K562 (cell line): ENCODE results near the gene HOXB3. TPM values are rescaled to one million over a fixed set of nuclear protein-coding genes. Genes with fewer than 3 reads are reported as not detected.

Experiments
- AFF4 ChIP-seq: sonication (generic); formaldehyde crosslinking; IDR thresholded peaks from 2 replicates; pipeline ENCODE4 v1.8.0; 2023; ENCODE audit warnings: mild to moderate bottlenecking, missing genetic modification reagents
- CAMTA2 ChIP-seq: fragments of 250-450 bp; sonication (Bioruptor Pico); conservative IDR thresholded peaks from 2 replicates; pipeline ENCODE4 v1.5.1; 2022
- DMBX1 ChIP-seq: fragments of 250-450 bp; sonication (Bioruptor Pico); IDR thresholded peaks from 2 replicates; pipeline ENCODE4 v1.8.0; 2022; ENCODE audit warnings: inconsistent platforms, mild to moderate bottlenecking, moderate library complexity, borderline replicate concordance
- EGR1 ChIP-seq: fragments of 450-650 bp; conservative IDR thresholded peaks from 2 replicates; pipeline ENCODE4 v1.6.1; 2017; ENCODE audit warnings: mild to moderate bottlenecking
- HBP1 ChIP-seq: fragments of 450-650 bp; formaldehyde crosslinking; IDR thresholded peaks from 2 replicates; pipeline ENCODE4 v1.4.0; 2022; ENCODE audit warnings: missing genetic modification characterization
- HDAC8 ChIP-seq: fragments of 450-650 bp; IDR thresholded peaks from 2 replicates; pipeline ENCODE4 v1.6.1; 2016; ENCODE audit warnings: mild to moderate bottlenecking, missing genetic modification characterization, moderate library complexity, missing compliant biosample characterization
- HES1 ChIP-seq: fragments of 450-650 bp; IDR thresholded peaks from 2 replicates; pipeline ENCODE4 v1.6.1; 2016; ENCODE audit warnings: low read depth, mild to moderate bottlenecking, moderate library complexity
- HEY1 ChIP-seq: fragments of 250-450 bp; sonication (Bioruptor Pico); IDR thresholded peaks from 2 replicates; pipeline ENCODE4 v1.5.0; 2020; ENCODE audit warnings: mild to moderate bottlenecking, moderate library complexity, borderline replicate concordance
- HMG20B ChIP-seq: fragments of 250-450 bp; sonication (Bioruptor Pico); IDR thresholded peaks from 2 replicates; pipeline ENCODE4 v1.5.0; 2021; ENCODE audit warnings: mild to moderate bottlenecking
- PHTF2 ChIP-seq: fragments of 250-450 bp; sonication (Bioruptor Pico); IDR thresholded peaks from 2 replicates; pipeline ENCODE4 v1.5.0; 2021; ENCODE audit warnings: mild to moderate bottlenecking
- SMC3 ChIP-seq: conservative IDR thresholded peaks from 2 replicates; pipeline ENCODE4 v1.6.1; 2011; ENCODE audit warnings: low read depth, low read length, improper control_type of control experiment; ENCODE audit not compliant: insufficient read depth
- ZBTB1 ChIP-seq: sonication (generic); formaldehyde crosslinking; IDR thresholded peaks from 2 replicates; pipeline ENCODE4 v1.8.1; 2023; ENCODE audit warnings: missing genetic modification reagents, low read depth, mild to moderate bottlenecking, borderline replicate concordance
- ZC3H4 ChIP-seq: sonication (generic); formaldehyde crosslinking; IDR thresholded peaks from 2 replicates; pipeline ENCODE4 v1.9.0; 2021; ENCODE audit warnings: missing genetic modification reagents, borderline replicate concordance
- ZNF124 ChIP-seq: sonication (generic); formaldehyde crosslinking; IDR thresholded peaks from 2 replicates; pipeline ENCODE4 v1.8.1; 2022; ENCODE audit warnings: missing genetic modification reagents
- ZNF133 ChIP-seq: fragments of 250-450 bp; sonication (Bioruptor Pico); IDR thresholded peaks from 2 replicates; pipeline ENCODE4 v1.4.0; 2020; ENCODE audit warnings: mild to moderate bottlenecking
- ZNF140 ChIP-seq: fragments of 250-450 bp; sonication (Bioruptor Pico); IDR thresholded peaks from 2 replicates; pipeline ENCODE4 v1.8.0; 2021; ENCODE audit warnings: moderate library complexity, mild to moderate bottlenecking, inconsistent platforms
- ZNF408 ChIP-seq: fragments of 250-450 bp; sonication (Bioruptor Pico); IDR thresholded peaks from 2 replicates; pipeline ENCODE4 v1.4.0; 2020; ENCODE audit warnings: low read depth, mild to moderate bottlenecking, moderate library complexity
- ZNF518B ChIP-seq: fragments of 250-450 bp; sonication (Bioruptor Pico); IDR thresholded peaks from 2 replicates; pipeline ENCODE4 v1.5.0; 2021; ENCODE audit warnings: mild to moderate bottlenecking, moderate library complexity
- polyA plus RNA-seq, 8 experiments: library from polyadenylated mRNA; depleted of rRNA in 4 of 8; stranded (reverse) in 5 of 8; unstranded in 3 of 8; fragments of >200 nt; fragmentation: Nextera tagmentation in 2 of 8; fragmentation: Illumina TruSeq in 1 of 8; extraction: Ambion mirVana in 2 of 8; extraction: Trizol in 1 of 8; gene quantifications; 2 replicates each; pipeline versions ENCODE4 v1.2.1 to v1.2.3, GENCODE V29; 2011 to 2014; ENCODE audit warnings: inconsistent platforms in 1 of 8, missing spikeins in 1 of 8
- total RNA-seq, 7 experiments: library from RNA; depleted of rRNA in 6 of 7; stranded (reverse); fragments of >200 nt in 6 of 7; fragmentation: Illumina TruSeq in 2 of 7; extraction: Trizol in 2 of 7; gene quantifications; 2 replicates each; pipeline versions ENCODE4 v1.2.1 to v1.2.3, GENCODE V29; 2011 to 2021; ENCODE audit warnings: low replicate concordance in 1 of 7

HOXB3 gene
- total and polyA plus RNA-seq, 9 of the 15 experiments (the other 6 are each of a cell fraction or from before 2014, with no cell fraction given) = 2.4 to 41.3 (median 20.2) TPM

GRCh38 chr17:48500435-48501426 lies 89.3 kb downstream of the HOXB3 start (continued):
- no peak for TF ChIP-seq CAMTA2
- no peak for TF ChIP-seq ZNF408
- no peak for TF ChIP-seq PHTF2 (CRISPR knock-in tag)
- no peak for TF ChIP-seq ZNF133 (CRISPR knock-in tag)
- TF ChIP-seq ZBTB1 (CRISPR knock-in tag) = no peak
- TF ChIP-seq HEY1 (CRISPR knock-in tag) = no peak
- no peak for TF ChIP-seq ZC3H4 (CRISPR knock-in tag)
- TF ChIP-seq ZNF124 = no peak
- TF ChIP-seq HES1 = no peak
- TF ChIP-seq AFF4 (CRISPR knock-in tag) = no peak
- no peak for TF ChIP-seq EGR1
- no peak for TF ChIP-seq HDAC8 (tag)
- no peak for TF ChIP-seq HMG20B
- TF ChIP-seq ZNF140 (CRISPR knock-in tag) = no peak
- no peak for TF ChIP-seq ZNF518B (CRISPR knock-in tag)
- peak; percentile 66; the same call in 1 of the 2 replicates for TF ChIP-seq SMC3
- TF ChIP-seq HBP1 (CRISPR knock-in tag) = no peak
- TF ChIP-seq DMBX1 (CRISPR knock-in tag) = no peak
